ENCODE results near the gene DDAH2.
A peak's percentile ranks its signal among the peaks of the same experiment; 100 is the strongest.

Gene DDAH2

GRCh38 chr6:31728767-31729514, at the start of gene DDAH2:
Gene DDAH2 (minus strand): TSS chr6:31729299. CDS start chr6:31729161, 138 bp downstream.
- H3K27ac ChIP-seq: peak within 1 kb of the TSS; percentile 67
- no peak for DNase-seq (ENCODE audit: low read depth, low spot score)

DNA sequence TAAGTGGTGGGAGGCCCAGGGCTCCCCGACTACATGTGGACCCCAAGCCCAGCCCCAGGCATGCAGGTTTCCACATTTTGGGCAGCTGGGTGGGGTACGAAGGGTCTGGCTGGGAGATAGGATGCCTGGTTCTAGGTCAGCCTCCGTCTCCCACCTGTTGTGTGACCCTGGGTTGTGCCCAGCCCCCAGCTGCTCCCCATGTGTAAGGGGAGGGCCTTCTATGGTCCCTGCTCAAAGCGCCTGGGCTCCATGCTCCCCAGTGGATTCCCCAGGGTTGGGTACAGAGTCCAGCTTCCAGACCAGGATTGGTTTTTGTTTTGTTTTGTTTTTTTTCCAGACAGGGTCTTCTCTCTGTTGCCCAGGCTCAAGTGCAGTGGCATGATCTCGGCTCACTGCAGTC, 49.1 kb upstream of the DDAH2 start:
- DNase-seq (ENCODE audit: low read depth, low spot score): no peak
- H3K27ac ChIP-seq: no peak overlapping the region

- peak overlapping the region; percentile 57 for H3K27ac ChIP-seq
- no peak for DNase-seq (ENCODE audit: low read depth, low spot score)
These were observed 48.6 kb upstream of the DDAH2 start for GRCh38 chr6:31777667-31778050.

DNA sequence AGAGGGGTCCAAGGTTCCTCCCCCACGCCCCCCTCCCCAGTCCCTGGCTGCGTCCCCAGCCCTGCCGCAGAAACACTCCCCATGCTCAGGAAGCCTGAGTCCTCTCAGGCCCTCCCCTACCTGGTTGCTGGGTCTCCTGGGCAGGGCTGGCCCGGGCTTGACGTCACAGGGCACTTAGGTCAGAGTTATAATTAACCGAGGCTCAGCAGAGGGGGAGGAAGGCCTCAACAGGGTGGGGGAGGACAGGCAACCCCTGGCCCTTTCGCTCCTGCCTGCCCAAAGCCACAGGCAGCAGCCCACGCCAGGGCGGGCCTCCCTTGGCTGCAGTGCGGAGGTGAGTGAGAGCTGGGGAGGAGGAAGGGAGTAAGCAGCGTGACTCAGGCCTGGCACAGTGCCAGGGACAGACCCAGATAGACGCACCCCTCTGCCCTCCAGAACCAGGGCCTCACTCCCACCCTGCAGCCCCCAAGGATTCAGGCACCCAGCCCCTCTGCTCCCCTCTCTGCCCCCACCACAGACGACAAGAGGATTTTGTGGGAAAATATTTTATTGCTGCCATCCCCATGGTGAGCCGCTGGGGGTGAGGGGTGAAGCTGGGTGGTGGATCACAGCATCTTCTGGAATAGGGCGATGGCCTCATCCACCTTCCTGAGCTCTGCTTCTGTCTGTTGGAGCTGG, 48.0 kb upstream of the DDAH2 start, which contains the start of gene VWA7:
VWA7 (minus strand) TSS at position 340 of the 678 bp plus-strand sequence. CDS start 549 bp downstream, outside the sequence.
- DNase-seq (ENCODE audit: low read depth, low spot score): peak; percentile 72
- H3K27ac ChIP-seq: peak within 1 kb of the TSS; percentile 57

DNA sequence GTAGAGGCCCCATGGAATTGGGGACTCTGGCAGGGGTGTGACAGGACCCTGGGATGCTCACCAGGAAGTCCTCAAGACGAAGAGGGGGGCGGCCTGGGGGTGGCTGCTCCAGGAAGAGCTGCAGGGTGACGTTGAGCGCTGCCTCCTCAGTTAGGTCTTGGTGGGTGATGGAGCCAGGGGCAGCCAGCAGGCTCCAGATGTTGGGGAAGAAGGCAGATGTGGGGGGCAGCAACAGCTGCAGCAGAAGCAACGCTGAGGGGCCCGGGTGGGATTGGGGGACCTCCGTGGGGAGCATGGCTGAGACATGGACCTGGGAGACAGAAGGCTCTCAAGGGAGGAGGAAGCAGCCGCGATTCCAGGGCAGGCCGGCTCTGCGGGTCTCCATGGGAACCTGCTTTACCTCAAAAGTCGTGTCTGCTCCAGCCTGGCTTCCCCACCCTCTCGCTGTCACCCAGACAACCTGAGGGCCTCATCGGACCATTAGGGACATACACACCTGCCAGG, 47.4 kb upstream of the DDAH2 start:
- H3K27ac ChIP-seq: peak overlapping the region; percentile 57
- no peak for DNase-seq (ENCODE audit: low read depth, low spot score)

- H3K27ac ChIP-seq: no peak overlapping the region
- no peak for DNase-seq (ENCODE audit: low read depth, low spot score)
These were observed 46.8 kb upstream of the DDAH2 start for GRCh38 chr6:31775633-31776484.

DNA sequence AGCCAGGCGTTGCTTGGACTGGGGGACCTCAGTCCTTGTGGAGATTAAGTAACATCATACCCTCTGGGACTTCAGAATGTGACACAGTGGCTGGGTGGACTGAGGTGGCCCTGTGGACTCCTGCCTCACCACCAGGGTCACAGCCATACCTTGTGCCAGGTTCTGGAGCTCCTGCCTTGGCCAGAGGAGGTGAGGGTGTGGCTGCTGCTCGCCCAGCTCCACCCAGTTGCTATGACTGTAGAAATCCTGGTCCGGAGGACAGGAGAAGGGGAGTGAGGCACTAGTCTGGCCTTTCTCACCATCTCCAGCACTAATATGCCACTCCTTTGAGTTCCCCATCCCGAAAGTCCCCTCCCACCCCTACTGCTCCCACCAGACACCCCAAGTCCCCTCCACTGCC, 46.1 kb upstream of the DDAH2 start:
- H3K27ac ChIP-seq: no peak overlapping the region
- DNase-seq (ENCODE audit: low read depth, low spot score): no peak

DNA sequence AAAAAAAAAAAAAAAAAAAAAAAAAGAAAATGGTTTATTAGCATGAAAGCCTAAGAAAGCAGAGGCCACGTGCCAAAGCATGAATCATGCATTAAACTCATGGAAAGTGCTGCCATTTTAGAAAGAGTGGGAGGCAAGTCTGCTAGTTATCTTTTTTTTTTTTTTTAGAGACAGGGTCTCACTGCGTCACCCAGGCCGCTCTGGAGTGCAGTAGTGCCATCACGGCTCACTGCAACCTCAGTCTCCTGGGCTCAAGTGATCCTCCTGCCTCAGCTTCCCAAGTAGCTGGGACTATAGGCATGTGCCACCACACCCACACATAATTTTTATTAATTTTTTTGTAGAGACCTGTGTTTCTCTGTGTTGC, 42.9 kb upstream of the DDAH2 start:
- DNase-seq (ENCODE audit: low read depth, low spot score): no peak
- no peak overlapping the region for H3K27ac ChIP-seq

- DNase-seq (ENCODE audit: low read depth, low spot score): no peak
- H3K27ac ChIP-seq: no peak overlapping the region
These were observed 41.8 kb upstream of the DDAH2 start for GRCh38 chr6:31770860-31771259.

- H3K27ac ChIP-seq: no peak overlapping the region
- DNase-seq (ENCODE audit: low read depth, low spot score): no peak
These were observed 40.7 kb upstream of the DDAH2 start for GRCh38 chr6:31769684-31770371.

- no peak for DNase-seq (ENCODE audit: low read depth, low spot score)
- no peak overlapping the region for H3K27ac ChIP-seq
These were observed 39.5 kb upstream of the DDAH2 start for GRCh38 chr6:31768363-31769257.

GRCh38 chr6:31767096-31767645, 38.1 kb upstream of the DDAH2 start:
- no peak for DNase-seq (ENCODE audit: low read depth, low spot score)

GRCh38 chr6:31765910-31766794, 37.1 kb upstream of the DDAH2 start:
- DNase-seq (ENCODE audit: low read depth, low spot score): no peak
- H3K27ac ChIP-seq: no peak overlapping the region

More at GRCh38 chr6:31767096-31767645, 38.1 kb upstream of the DDAH2 start:
- H3K27ac ChIP-seq: no peak overlapping the region

GRCh38 chr6:31765559-31765909, 36.4 kb upstream of the DDAH2 start:
- DNase-seq (ENCODE audit: low read depth, low spot score): no peak
- no peak overlapping the region for H3K27ac ChIP-seq

DNA sequence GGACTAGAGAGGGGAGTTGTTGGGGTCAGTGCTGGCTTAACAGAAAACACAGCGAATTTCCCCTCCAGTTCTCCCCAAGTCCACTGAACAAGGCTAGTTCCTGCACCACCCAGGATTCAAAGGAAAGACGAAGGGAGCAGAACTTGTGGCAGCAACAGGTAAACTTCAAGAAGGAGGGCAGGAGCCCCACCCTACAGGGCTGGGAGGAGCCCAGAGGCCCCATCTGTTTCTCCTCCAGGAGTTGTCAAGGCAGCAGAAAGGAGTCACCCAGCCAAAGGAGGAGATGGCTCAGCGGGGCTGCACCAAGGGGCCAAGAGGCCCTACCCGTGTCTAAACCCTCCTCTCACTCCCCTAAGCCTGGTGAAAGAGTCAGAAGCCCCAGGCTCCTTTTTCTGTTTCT, 35.1 kb upstream of the DDAH2 start:
- no peak for DNase-seq (ENCODE audit: low read depth, low spot score)
- H3K27ac ChIP-seq: no peak overlapping the region

GRCh38 chr6:31763619-31763940, 34.5 kb upstream of the DDAH2 start:
- no peak overlapping the region for H3K27ac ChIP-seq
- no peak for DNase-seq (ENCODE audit: low read depth, low spot score)

DNA sequence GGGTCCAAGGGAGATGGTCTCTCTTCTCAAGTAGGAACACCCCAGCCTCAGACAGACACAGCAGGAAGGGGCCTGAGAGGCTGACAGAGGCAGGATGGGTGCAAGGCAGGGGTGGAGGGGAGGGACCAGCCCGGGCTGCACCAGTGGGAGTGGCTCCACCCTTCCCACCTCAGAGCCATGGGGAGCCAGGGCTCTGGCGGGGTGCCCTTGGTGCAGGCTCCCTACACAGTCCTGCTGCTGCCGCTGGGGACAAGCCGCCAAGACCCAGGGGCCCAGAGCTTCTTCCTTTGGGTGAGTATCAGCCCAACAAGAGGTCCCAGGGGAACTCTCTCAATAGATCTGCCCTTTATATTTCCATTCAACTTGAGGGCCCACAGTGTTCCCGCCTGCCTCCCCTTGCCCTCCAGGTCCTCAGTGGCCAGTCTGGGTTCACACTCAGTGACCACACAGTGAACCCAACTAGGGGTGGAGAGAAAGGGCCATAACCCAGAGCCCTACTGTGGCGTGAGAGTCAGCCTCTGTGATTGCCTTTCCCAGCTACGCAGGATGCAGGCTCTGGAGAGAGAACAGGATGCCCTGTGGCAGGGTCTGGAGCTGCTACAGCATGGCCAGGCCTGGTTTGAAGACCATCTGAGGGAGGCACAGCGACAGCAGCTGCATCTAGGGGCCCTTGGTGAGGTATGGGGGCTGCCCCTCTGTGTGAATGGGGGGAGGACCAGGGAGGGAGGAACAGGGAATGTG, 33.9 kb upstream of the DDAH2 start:
- no peak for DNase-seq (ENCODE audit: low read depth, low spot score)
- H3K27ac ChIP-seq: no peak overlapping the region

Data from epithelial cell of prostate (primary cell).